ENCODE data around the gene NPR3.

DNA sequence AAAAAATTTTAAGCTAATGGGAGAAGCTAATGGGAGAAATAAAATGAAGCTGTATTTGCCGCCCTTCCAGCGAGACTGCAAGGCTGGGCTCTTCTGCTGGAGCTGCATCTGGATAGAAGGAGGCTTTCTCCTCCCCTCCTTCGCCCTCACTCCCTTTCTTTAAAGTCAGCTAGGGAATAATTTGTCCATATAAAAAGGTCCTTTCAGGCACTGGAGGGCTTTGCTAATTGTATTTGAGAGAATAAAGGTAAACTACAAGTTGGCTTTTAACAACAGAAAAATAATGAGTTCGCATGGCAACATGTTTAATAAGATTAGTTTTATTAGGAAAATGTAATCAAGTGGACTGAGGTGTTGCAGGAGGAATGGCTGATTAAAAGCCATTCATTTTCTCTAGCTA is 41.3 kb downstream of the NPR3 start:
- TF ChIP-seq, protein P1, sequence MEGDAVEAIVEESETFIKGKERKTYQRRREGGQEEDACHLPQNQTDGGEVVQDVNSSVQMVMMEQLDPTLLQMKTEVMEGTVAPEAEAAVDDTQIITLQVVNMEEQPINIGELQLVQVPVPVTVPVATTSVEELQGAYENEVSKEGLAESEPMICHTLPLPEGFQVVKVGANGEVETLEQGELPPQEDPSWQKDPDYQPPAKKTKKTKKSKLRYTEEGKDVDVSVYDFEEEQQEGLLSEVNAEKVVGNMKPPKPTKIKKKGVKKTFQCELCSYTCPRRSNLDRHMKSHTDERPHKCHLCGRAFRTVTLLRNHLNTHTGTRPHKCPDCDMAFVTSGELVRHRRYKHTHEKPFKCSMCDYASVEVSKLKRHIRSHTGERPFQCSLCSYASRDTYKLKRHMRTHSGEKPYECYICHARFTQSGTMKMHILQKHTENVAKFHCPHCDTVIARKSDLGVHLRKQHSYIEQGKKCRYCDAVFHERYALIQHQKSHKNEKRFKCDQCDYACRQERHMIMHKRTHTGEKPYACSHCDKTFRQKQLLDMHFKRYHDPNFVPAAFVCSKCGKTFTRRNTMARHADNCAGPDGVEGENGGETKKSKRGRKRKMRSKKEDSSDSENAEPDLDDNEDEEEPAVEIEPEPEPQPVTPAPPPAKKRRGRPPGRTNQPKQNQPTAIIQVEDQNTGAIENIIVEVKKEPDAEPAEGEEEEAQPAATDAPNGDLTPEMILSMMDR (IDR thresholded peaks at IDR 0.05) = no peak
- TF ChIP-seq POLR2A (IDR thresholded peaks at IDR 0.05) = no peak
